Measurements from ENCODE around the gene CMIP. TPM values are rescaled to one million over a fixed set of nuclear protein-coding genes. Genes with fewer than 3 reads are reported as not detected.

The CMIP gene
- total RNA-seq, 1 donor from 2014 or later = 6.6 TPM

- Mint-ChIP-seq H3K4me1 (peaks cover 58% of the 10 kb centered on the region), H3K9me3 (no peaks in the 10 kb centered on the region), H3K27ac (peak overlapping the region; percentile 46), H3K27me3 (ENCODE audit: insufficient read depth, low read depth) (no peaks in the 10 kb centered on the region), H3K36me3 (peaks cover 14% of the 10 kb centered on the region), H3K4me3 (no peak overlapping the region)
- Histone ChIP-seq H3K4me2 (no peak overlapping the region), H3F3A (ENCODE audit: low read depth) (peaks cover 24% of the 10 kb centered on the region), H2AFZ (replicated peaks) (no peak overlapping the region), H3K27ac (no peak overlapping the region), H3K27me3 (no peaks in the 10 kb centered on the region), H3K4me3 (no peak overlapping the region), H3K36me3 (no peaks in the 10 kb centered on the region), H4K20me1 (ENCODE audit: low read depth) (peaks cover 97% of the 10 kb centered on the region), H3K4me1 (peaks cover 21% of the 10 kb centered on the region), H3K79me2 (ENCODE audit: low read depth) (peaks cover 97% of the 10 kb centered on the region), H3K9ac (no peak overlapping the region), H3K9me3 (ENCODE audit: low read depth) (no peaks in the 10 kb centered on the region)
- TF ChIP-seq CTCF (IDR thresholded peaks at IDR 0.05) = no peak
- no peak for DNase-seq (ENCODE audit: low spot score)
These were observed 23.2 kb downstream of the CMIP start for GRCh38 chr16:81467815-81468214.

- H3F3A ChIP-seq (ENCODE audit: low read depth) = peaks cover 24% of the 10 kb centered on the region
- H3K36me3 ChIP-seq = no peaks in the 10 kb centered on the region
- no peak overlapping the region for H3K27ac ChIP-seq
- H3K27ac Mint-ChIP-seq = no peak overlapping the region
- no peak overlapping the region for H3K4me2 ChIP-seq
- no peaks in the 10 kb centered on the region for H3K9me3 Mint-ChIP-seq
- H3K9ac ChIP-seq = no peak overlapping the region
- no peak overlapping the region for H3K4me3 ChIP-seq
- no peak overlapping the region for H2AFZ ChIP-seq (replicated peaks)
- peaks cover 97% of the 10 kb centered on the region for H4K20me1 ChIP-seq (ENCODE audit: low read depth)
- H3K9me3 ChIP-seq (ENCODE audit: low read depth) = no peaks in the 10 kb centered on the region
- no peak overlapping the region for H3K4me3 Mint-ChIP-seq
- TF ChIP-seq EZH2phosphoT487 (IDR thresholded peaks at IDR 0.05) (no peak), EZH2 (IDR thresholded peaks at IDR 0.05) (no peak), CTCF (IDR thresholded peaks at IDR 0.05) (no peak)
- H3K27me3 ChIP-seq = no peaks in the 10 kb centered on the region
- H3K79me2 ChIP-seq (ENCODE audit: low read depth) = peaks cover 97% of the 10 kb centered on the region
- H3K27me3 Mint-ChIP-seq (ENCODE audit: insufficient read depth, low read depth) = no peaks in the 10 kb centered on the region
- H3K4me1 Mint-ChIP-seq = peaks cover 64% of the 10 kb centered on the region
- H3K4me1 ChIP-seq = peaks cover 21% of the 10 kb centered on the region
- DNase-seq (ENCODE audit: low spot score) = no peak
- peaks cover 14% of the 10 kb centered on the region for H3K36me3 Mint-ChIP-seq
These were observed 23.8 kb downstream of the CMIP start for GRCh38 chr16:81468269-81468902.

GRCh38 chr16:81469183-81469677 is 24.6 kb downstream of the CMIP start:
- peaks cover 24% of the 10 kb centered on the region for H3F3A ChIP-seq (ENCODE audit: low read depth)
- H3K4me1 ChIP-seq = peaks cover 21% of the 10 kb centered on the region
- peaks cover 13% of the 10 kb centered on the region for H3K36me3 Mint-ChIP-seq
- DNase-seq (ENCODE audit: low spot score) = no peak
- peaks cover 97% of the 10 kb centered on the region for H4K20me1 ChIP-seq (ENCODE audit: low read depth)
- H3K79me2 ChIP-seq (ENCODE audit: low read depth) = peaks cover 95% of the 10 kb centered on the region
- no peak overlapping the region for H3K4me3 ChIP-seq
- H3K27me3 Mint-ChIP-seq (ENCODE audit: insufficient read depth, low read depth) = peaks cover under 1% of the 10 kb centered on the region
- no peaks in the 10 kb centered on the region for H3K9me3 ChIP-seq (ENCODE audit: low read depth)
- no peak overlapping the region for H2AFZ ChIP-seq (replicated peaks)
- H3K4me2 ChIP-seq = no peak overlapping the region
- H3K27me3 ChIP-seq = no peaks in the 10 kb centered on the region
- no peaks in the 10 kb centered on the region for H3K9me3 Mint-ChIP-seq
- H3K27ac ChIP-seq = no peak overlapping the region
- H3K4me1 Mint-ChIP-seq = peaks cover 69% of the 10 kb centered on the region
- H3K27ac Mint-ChIP-seq = no peak overlapping the region
- no peak overlapping the region for H3K4me3 Mint-ChIP-seq
- H3K9ac ChIP-seq = no peak overlapping the region
- no peak for TF ChIP-seq EZH2 (IDR thresholded peaks at IDR 0.05)
- TF ChIP-seq CTCF (IDR thresholded peaks at IDR 0.05) = no peak
- no peak for TF ChIP-seq EZH2phosphoT487 (IDR thresholded peaks at IDR 0.05)
- H3K36me3 ChIP-seq = no peaks in the 10 kb centered on the region

Measured in neural progenitor cell (in vitro differentiated cells).